GM12878 (cell line): ENCODE measurements around the gene WBP2NL. TPM values are rescaled to one million over a fixed set of nuclear protein-coding genes. Genes with fewer than 3 reads are reported as not detected.

Source experiments
- ATAC-seq: fragments of 200-7000 bp; cut with Tn5 transposase; 3 replicates; pipeline ENCODE4 v1.9.1; 2020; ENCODE audit warnings: mild to moderate bottlenecking, moderate library complexity
- BruUV-seq: library from RNA; stranded (reverse); fragments of 400-500 nt; replicated peaks from 2 replicates; lab custom pipeline; 2021; lab: Mats Ljungman, UMichigan
- CTCF ChIA-PET: fragments of 300-600 bp; sonication (Branson Sonifier 250); formaldehyde crosslinking; extraction: SDS; loops from one replicate; lab custom pipeline; 2021; ENCODE audit warnings: inconsistent platforms; lab: Yijun Ruan, JAX
- POLR2A ChIA-PET: fragments of 350-600 bp; formaldehyde crosslinking; extraction: SDS; loops from one replicate; lab custom pipeline; 2021; ENCODE audit warnings: inconsistent platforms; lab: Charles Lee
- RAD21 ChIA-PET: fragments of 300-600 bp; sonication (Branson Sonifier 250); formaldehyde crosslinking; loops from one replicate; lab custom pipeline; 2023; ENCODE audit warnings: antibody characterized with exemption; ENCODE audit not compliant: unreplicated experiment; lab: Charles Lee
- SMC1A ChIA-PET: fragments of 300-600 bp; sonication (Branson Sonifier 250); formaldehyde crosslinking; loops from one replicate; lab custom pipeline; 2023; ENCODE audit not compliant: unreplicated experiment, uncharacterized antibody; lab: Charles Lee
- DNase-seq: peaks from one replicate; pipeline ENCODE4 v3.0.0-alpha.2; 2011; ENCODE audit warnings: low read depth, low spot score
- FAIRE-seq: peaks from 3 replicates; lab custom pipeline; 2011; peaks lifted over from hg19 to GRCh38; lab: Jason Lieb, UNC
- H2AFZ ChIP-seq: 2 replicates; pipeline ENCODE4 v1.6.0; 2011; ENCODE audit warnings: low read depth, low read length, control low read depth; ENCODE audit not compliant: control insufficient read depth
- H3K27ac ChIP-seq: 2 replicates; pipeline ENCODE4 v1.5.1; 2011; ENCODE audit warnings: control low read depth; ENCODE audit not compliant: control insufficient read depth, insufficient read depth
- H3K27me3 ChIP-seq, 2 experiments: replicated peaks in 1 of 2; 2 replicates each; pipeline versions ENCODE4 v1.6.0 to v1.6.1; 2011; ENCODE audit warnings: low read length in 1 of 2; ENCODE audit not compliant: control insufficient read depth in 2 of 2, insufficient read depth in 2 of 2
- H3K36me3 ChIP-seq, 2 experiments: 2 replicates each; pipeline ENCODE4 v1.5.1; 2011; ENCODE audit warnings: low read length in 1 of 2; ENCODE audit not compliant: control insufficient read depth in 2 of 2, insufficient read depth in 2 of 2
- H3K4me1 ChIP-seq: 2 replicates; pipeline ENCODE4 v1.6.1; 2011; ENCODE audit warnings: mild to moderate bottlenecking, low read length, moderate library complexity, mixed read lengths; ENCODE audit not compliant: control insufficient read depth, insufficient read depth
- H3K4me2 ChIP-seq: 2 replicates; pipeline ENCODE4 v1.6.0; 2011; ENCODE audit warnings: control low read depth; ENCODE audit not compliant: control insufficient read depth, insufficient read depth
- H3K4me3 ChIP-seq: fragments of 200-600 bp; sonication (generic); 2 replicates; pipeline ENCODE4 v1.5.1; 2016
- H3K79me2 ChIP-seq: 2 replicates; pipeline ENCODE4 v1.6.0; 2011; ENCODE audit warnings: low read length; ENCODE audit not compliant: control insufficient read depth, insufficient read depth
- H3K9ac ChIP-seq: 2 replicates; pipeline ENCODE4 v1.8.0; 2011; ENCODE audit warnings: low read length, control low read depth, mixed read lengths; ENCODE audit not compliant: control insufficient read depth, insufficient read depth
- H3K9me3 ChIP-seq: replicated peaks from 3 replicates; pipeline ENCODE4 v1.5.1; 2011; ENCODE audit warnings: mild to moderate bottlenecking, low read length; ENCODE audit not compliant: control insufficient read depth, insufficient read depth
- H4K20me1 ChIP-seq: 2 replicates; pipeline ENCODE4 v1.6.0; 2011; ENCODE audit not compliant: control insufficient read depth, insufficient read depth
- FOXK2 ChIP-seq: fragments of 450-650 bp; IDR thresholded peaks from 2 replicates; pipeline ENCODE4 v1.6.1; 2017; ENCODE audit warnings: mild to moderate bottlenecking, moderate library complexity
- POU2F2 ChIP-seq: IDR thresholded peaks from 3 replicates; pipeline ENCODE4 v1.6.1; 2011; ENCODE audit warnings: low read depth, mild to moderate bottlenecking, low read length, borderline replicate concordance
- RAD51 ChIP-seq: fragments of 450-650 bp; IDR thresholded peaks from 2 replicates; pipeline ENCODE4 v1.6.1; 2016; ENCODE audit warnings: moderate library complexity, mild to moderate bottlenecking, inconsistent platforms
- RELB ChIP-seq: fragments of 450-650 bp; IDR thresholded peaks from 2 replicates; pipeline ENCODE4 v1.6.1; 2017; ENCODE audit warnings: low read depth, mild to moderate bottlenecking, moderate library complexity
- TARDBP ChIP-seq: IDR thresholded peaks from 2 replicates; pipeline ENCODE4 v1.6.1; 2016; ENCODE audit warnings: borderline replicate concordance
- USF2 ChIP-seq: IDR thresholded peaks from 2 replicates; pipeline ENCODE4 v1.6.1; 2011; ENCODE audit warnings: low read depth, low read length, improper control_type of control experiment, borderline replicate concordance
- ZBTB11 ChIP-seq: fragments of 450-650 bp; formaldehyde crosslinking; IDR thresholded peaks from 2 replicates; pipeline ENCODE4 v1.5.0; 2022; ENCODE audit warnings: mild to moderate bottlenecking, missing genetic modification characterization
- ZNF592 ChIP-seq: fragments of 450-650 bp; IDR thresholded peaks from 2 replicates; pipeline ENCODE4 v1.6.1; 2017; ENCODE audit warnings: mild to moderate bottlenecking, moderate library complexity
- ZNF687 ChIP-seq: fragments of 450-650 bp; IDR thresholded peaks from 2 replicates; pipeline ENCODE4 v1.6.1; 2017; ENCODE audit warnings: mild to moderate bottlenecking, moderate library complexity
- WGBS: methylation state at CpG from one replicate; pipeline ENCODE4 v1.1.6; 2016; ENCODE audit warnings: low lambda C conversion rate; ENCODE audit not compliant: insufficient replicate concordance, insufficient coverage; ENCODE audit errors: missing lambda C conversion rate; 5-methylcytosine and 5-hydroxymethylcytosine counted together
- in situ Hi-C: fragments of 300-500 bp; cut with MboI; formaldehyde crosslinking; loops from 9 replicates; pipeline ENCODE4 v1.14.3; 2018; ENCODE audit warnings: mixed read lengths
- intact Hi-C: fragments of 100-400 bp; cut with micrococcal nuclease; formaldehyde crosslinking; loops from one replicate; pipeline ENCODE4 v1.14.2; 2022; ENCODE audit not compliant: unreplicated experiment
- polyA plus RNA-seq, 11 experiments: library from polyadenylated mRNA; depleted of rRNA in 4 of 11; unstranded in 6 of 11; stranded (reverse) in 5 of 11; fragments of >200 nt; fragmentation: Nextera tagmentation in 4 of 11; fragmentation: Illumina TruSeq in 1 of 11; extraction: Ambion mirVana in 4 of 11; extraction: Trizol in 1 of 11; gene quantifications; 1 replicate in 1 of 11; 2 replicates in 10 of 11; pipeline versions ENCODE4 v1.2.1 to v1.2.3, GENCODE V29; 2011 to 2016; ENCODE audit warnings: inconsistent platforms in 2 of 11, missing spikeins in 2 of 11, low read depth in 1 of 11
- total RNA-seq, 4 experiments: library from RNA; depleted of rRNA in 3 of 4; stranded (reverse); fragments of >200 nt in 3 of 4; fragmentation: Illumina TruSeq in 1 of 4; extraction: Trizol in 1 of 4; gene quantifications; 2 replicates each; pipeline versions ENCODE4 v1.2.1 to v1.2.3, GENCODE V29; 2013 to 2021

WBP2NL gene
- total and polyA plus RNA-seq, 10 of the 15 experiments (the other 5 are each of a cell fraction or from before 2014, with no cell fraction given), result 0.46 to 1.9 (median 1.3) TPM

- intact Hi-C loops, result no loop called here
- Histone ChIP-seq H3K4me2 (no peak overlapping the region), H3K27ac (no peak overlapping the region), H2AFZ (no peak overlapping the region), H3K79me2 (no peaks in the 10 kb centered on the region), H3K9me3 (no peaks in the 10 kb centered on the region), H3K4me3 (no peak overlapping the region), H3K4me1 (no peaks in the 10 kb centered on the region), H3K9ac (no peak overlapping the region), H3K36me3 (no peaks in the 10 kb centered on the region), H4K20me1 (no peaks in the 10 kb centered on the region), H3K27me3 (no peaks in the 10 kb centered on the region)
- CTCF ChIA-PET, result interaction anchor here (0.7 to 1.5 kb wide), 3 partner anchors 51 to 95 kb away, joined by 3 to 4 read pairs (median 3); no protein-coding TSS in a partner anchor
- RAD21 ChIA-PET, result no interaction called here
- WGBS, result 80% methylated on average over 9 of the region's 10 CpGs
- no peak for ATAC-seq
- SMC1A ChIA-PET, result interaction anchor here (0.9 to 1.3 kb wide), 3 partner anchors 15 to 73 kb away, joined by 3 to 5 read pairs (median 4); no protein-coding TSS in a partner anchor
- DNase-seq, result no peak
- no peak for FAIRE-seq
- in situ Hi-C loops, result no loop called here
- BruUV-seq, result no TSS peak
- POLR2A ChIA-PET, result interaction anchor here (0.5 to 0.6 kb wide), 2 partner anchors 209 to 412 kb away, joined by 4 read pairs; no protein-coding TSS in a partner anchor
- no peak for TF ChIP-seq TARDBP
- no peak for TF ChIP-seq ZNF592
- TF ChIP-seq RELB, result no peak
- TF ChIP-seq FOXK2, result no peak
- TF ChIP-seq RAD51, result no peak
- TF ChIP-seq ZBTB11, result no peak
- TF ChIP-seq POU2F2, result no peak
- no peak for TF ChIP-seq USF2
- TF ChIP-seq ZNF687, result no peak
Observed at GRCh38 chr22:42016111-42016510, 17.5 kb downstream of the WBP2NL start.
